BJ (cell line): ENCODE data around the gene CEACAM1. TPM values are rescaled to one million over a fixed set of nuclear protein-coding genes. Genes with fewer than 3 reads are reported as not detected.
"Not testable (repeated sequence)": the region's sequence is repeated elsewhere in the genome, so short reads cannot be mapped to it uniquely, and the experiment has no call there.

Experiments used
- CTCF ChIA-PET: fragments of 350-600 bp; formaldehyde crosslinking; extraction: SDS; loops from one replicate; lab custom pipeline; 2021; ENCODE audit warnings: antibody characterized with exemption, inconsistent platforms; lab: Yijun Ruan, JAX
- POLR2A ChIA-PET: fragments of 300-600 bp; sonication (Branson Sonifier 250); formaldehyde crosslinking; extraction: SDS; loops from one replicate; lab custom pipeline; 2021; ENCODE audit warnings: antibody characterized with exemption; lab: Charles Lee
- DNase-seq: peaks from one replicate; pipeline ENCODE4 v3.0.0-alpha.2; 2011; ENCODE audit warnings: low read depth
- H3K27me3 ChIP-seq: 2 replicates; pipeline ENCODE4 v1.6.0; 2011; ENCODE audit warnings: low read length; ENCODE audit not compliant: control insufficient read depth, insufficient read depth
- H3K36me3 ChIP-seq: 2 replicates; pipeline ENCODE4 v1.5.1; 2011; ENCODE audit warnings: low read length; ENCODE audit not compliant: control insufficient read depth, insufficient read depth
- H3K4me3 ChIP-seq: 2 replicates; pipeline ENCODE4 v1.5.1; 2011; ENCODE audit warnings: low read depth, mild to moderate bottlenecking, control low read depth, low read length
- CTCF ChIP-seq: IDR thresholded peaks from 2 replicates; pipeline ENCODE4 v1.5.1; 2011; ENCODE audit warnings: low read depth, mild to moderate bottlenecking, control low read depth, inconsistent platforms, low read length, moderate library complexity; ENCODE audit not compliant: insufficient read depth
- polyA plus RNA-seq: library from polyadenylated mRNA; depleted of rRNA; stranded (reverse); fragments of >200 nt; gene quantifications from 2 replicates; pipeline ENCODE4 v1.2.3, GENCODE V29; 2011

The CEACAM1 gene
- polyA plus RNA-seq, 1 experiment, result 0.11 TPM

GRCh38 chr19:42495663-42496062 is 32.6 kb downstream of the CEACAM1 start:
- ChIA-PET POLR2A (no interaction called here), CTCF (interaction anchor here (1.0 to 1.2 kb wide), 2 partner anchors 13 to 57 kb away, joined by 3 read pairs; no protein-coding TSS in a partner anchor)
- no peak for DNase-seq
- TF ChIP-seq CTCF, result no peak
- Histone ChIP-seq H3K36me3 (no peaks in the 10 kb centered on the region), H3K4me3 (no peak overlapping the region), H3K27me3 (peaks cover 14% of the 10 kb centered on the region; the same call in 1 of the 2 replicates)

DNA sequence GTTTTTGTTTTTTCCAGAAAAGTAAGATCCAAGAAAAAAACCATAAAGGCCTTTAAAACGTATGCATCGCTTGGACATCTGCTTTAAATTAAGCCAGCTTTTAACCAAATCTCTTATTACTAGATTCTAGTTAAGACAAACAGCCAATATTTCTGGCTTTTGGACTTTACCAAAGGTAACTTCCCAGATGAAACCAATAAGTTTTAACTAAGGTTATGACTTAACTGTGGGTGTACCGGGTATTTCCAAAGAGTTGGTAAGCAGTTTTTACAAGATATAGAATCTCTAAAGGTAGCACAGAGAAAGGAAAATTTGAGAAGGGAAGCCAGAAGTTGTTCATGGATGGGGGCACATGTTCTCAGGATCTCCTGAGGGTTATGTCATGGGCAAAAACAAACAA is 34.0 kb downstream of the CEACAM1 start:
- no peak for DNase-seq
- Histone ChIP-seq H3K4me3 (no peak overlapping the region), H3K36me3 (no peaks in the 10 kb centered on the region), H3K27me3 (peaks cover 14% of the 10 kb centered on the region; the same call in 1 of the 2 replicates)
- TF ChIP-seq CTCF, result no peak
- ChIA-PET POLR2A (no interaction called here), CTCF (interaction anchor here (1.3 to 1.6 kb wide), 2 partner anchors 44 to 54 kb away, joined by 4 to 6 read pairs; no protein-coding TSS in a partner anchor)

GRCh38 chr19:42488783-42489521 is 39.3 kb downstream of the CEACAM1 start:
- no peak for TF ChIP-seq CTCF

GRCh38 chr19:42487798-42488178 is 40.5 kb downstream of the CEACAM1 start:
- H3K4me3 ChIP-seq, result no peak overlapping the region
- ChIA-PET CTCF (interaction anchor here (1.1 to 1.6 kb wide), 2 partner anchors 49 to 109 kb away, joined by 3 read pairs; no protein-coding TSS in a partner anchor), POLR2A (no interaction called here)
- no peak for TF ChIP-seq CTCF
- DNase-seq, result no peak
- no peaks in the 10 kb centered on the region for H3K36me3 ChIP-seq
- no peaks in the 10 kb centered on the region for H3K27me3 ChIP-seq

More at GRCh38 chr19:42488783-42489521, 39.3 kb downstream of the CEACAM1 start:
- H3K36me3 ChIP-seq, result no peaks in the 10 kb centered on the region
- no peak overlapping the region for H3K4me3 ChIP-seq
- ChIA-PET CTCF (no interaction called here), POLR2A (no interaction called here)
- DNase-seq, result no peak
- H3K27me3 ChIP-seq, result no peaks in the 10 kb centered on the region

DNA sequence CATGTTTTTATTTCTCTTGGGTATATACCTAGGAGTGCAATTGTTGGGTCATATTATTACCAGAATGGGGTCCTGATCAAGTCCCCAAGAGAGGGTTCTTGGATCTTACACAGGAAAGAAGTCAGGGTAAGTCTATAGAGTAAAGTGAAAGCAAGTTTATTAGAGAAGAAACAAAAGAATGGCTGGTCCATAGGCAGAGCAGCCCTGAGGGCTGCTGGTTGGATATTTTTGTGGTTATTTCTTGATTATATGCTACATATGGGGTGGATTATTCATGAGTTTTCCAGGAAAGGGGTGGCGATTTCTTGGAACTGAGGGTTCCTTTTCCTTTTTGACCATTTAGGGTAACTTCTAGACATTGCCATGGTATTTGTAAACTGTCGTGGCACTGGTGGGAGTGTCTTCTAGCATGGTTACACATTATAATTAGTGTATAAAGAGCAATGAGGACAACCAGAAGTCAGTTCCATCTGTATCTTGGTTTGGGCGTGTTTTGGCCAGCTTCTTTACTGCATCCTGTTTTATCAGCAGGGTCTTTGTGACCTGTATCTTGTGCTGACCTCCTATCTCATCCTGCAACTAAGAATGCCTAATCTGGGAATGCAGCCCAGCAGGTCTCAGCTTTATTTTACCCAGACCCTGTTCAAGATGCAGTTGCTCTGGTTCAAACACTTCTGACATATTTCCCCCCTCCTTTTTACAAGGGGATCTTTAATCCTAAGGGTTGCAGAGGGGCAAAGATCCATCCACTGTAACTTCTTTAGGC is 41.1 kb downstream of the CEACAM1 start:
- ChIA-PET CTCF (interaction anchor here (1.1 to 1.6 kb wide), 2 partner anchors 48 to 110 kb away, joined by 3 read pairs; no protein-coding TSS in a partner anchor), POLR2A (no interaction called here)
- Histone ChIP-seq H3K27me3 (no peaks in the 10 kb centered on the region), H3K4me3 (no peak overlapping the region), H3K36me3 (no peaks in the 10 kb centered on the region)
- no peak for DNase-seq
- no peak for TF ChIP-seq CTCF

- DNase-seq, POLR2A ChIA-PET, H3K27me3 ChIP-seq, H3K4me3 ChIP-seq, H3K36me3 ChIP-seq: not testable (repeated sequence)
- CTCF ChIA-PET, result interaction anchor here (1.6 kb wide), 1 partner anchor 44 kb away, joined by 6 read pairs; no protein-coding TSS in a partner anchor
Measured at GRCh38 chr19:42485036-42485435, 43.2 kb downstream of the CEACAM1 start.
